ENCODE results near the gene MICU1. TPM values are rescaled to one million over a fixed set of nuclear protein-coding genes. Genes with fewer than 3 reads are reported as not detected.

The MICU1 gene
- total and polyA plus RNA-seq, 2 donors (not counting 3 experiments of a cell fraction or from before 2014, with no cell fraction given): 27.5 to 48.0 TPM

DNA sequence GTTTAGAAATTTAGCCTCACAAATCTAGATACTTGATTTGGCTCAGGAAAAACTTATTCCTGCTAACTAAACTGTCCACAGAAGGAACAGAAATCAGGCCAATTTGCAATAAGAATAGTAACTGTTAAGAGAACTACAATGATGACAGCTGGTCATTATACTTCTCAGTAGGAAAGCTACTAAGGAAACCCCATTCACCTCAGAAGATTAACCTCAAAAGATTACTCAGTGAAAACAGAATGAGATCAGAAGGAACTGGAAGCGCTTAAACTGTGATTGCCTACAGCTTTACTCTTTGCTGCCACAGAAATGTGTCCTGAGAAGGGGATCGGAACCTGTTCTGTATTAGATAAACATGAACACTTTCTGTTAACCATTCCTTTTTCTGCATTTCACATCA is 246.8 kb downstream of the MICU1 start:
- Histone ChIP-seq H3K36me3 (ENCODE audit: control insufficient read depth in 2 of 2, extremely low read depth in 1 of 2, insufficient read depth in 2 of 2, low read length in 2 of 2) (no peaks in the 10 kb centered on the region), H3K9me3 (replicated peaks; ENCODE audit: control insufficient read depth, insufficient read depth, low read length) (no peaks in the 10 kb centered on the region), H3K9me1 (replicated peaks; ENCODE audit: control insufficient read depth, extremely low read depth, insufficient read depth, low read length) (no peaks in the 10 kb centered on the region), H3K4me2 (ENCODE audit: insufficient read depth, low read length) (no peak overlapping the region), H3K9ac (replicated peaks; ENCODE audit: extremely low read depth, insufficient read depth, low read length) (no peak overlapping the region), H3K79me2 (ENCODE audit: control insufficient read depth, insufficient read depth, low read length) (no peaks in the 10 kb centered on the region), H2AFZ (ENCODE audit: low read depth, low read length) (no peak overlapping the region), H4K20me1 (replicated peaks; ENCODE audit: control insufficient read depth, extremely low read depth, insufficient read depth, low read length) (no peaks in the 10 kb centered on the region), H3K4me3 (replicated peaks in 1 of 3; ENCODE audit: insufficient read depth in 1 of 3, low read depth in 1 of 3, low read length in 3 of 3) (no peak overlapping the region), H3K27ac (ENCODE audit: insufficient read depth, low read depth, low read length) (no peak overlapping the region), H3K27me3 (ENCODE audit: control insufficient read depth in 2 of 2, insufficient read depth in 2 of 2, low read length in 2 of 2) (no peaks in the 10 kb centered on the region), H3K4me1 (ENCODE audit: control insufficient read depth, extremely low read depth, insufficient read depth, low read length) (no peaks in the 10 kb centered on the region)
- TF ChIP-seq GATA2 (IDR thresholded peaks at IDR 0.05; ENCODE audit: insufficient read depth, insufficient read length, low read depth, low read length): no peak
- TF ChIP-seq EZH2 (IDR thresholded peaks at IDR 0.05; ENCODE audit: borderline replicate concordance, low read depth, low read length, severe bottlenecking): no peak
- TF ChIP-seq, protein P1, sequence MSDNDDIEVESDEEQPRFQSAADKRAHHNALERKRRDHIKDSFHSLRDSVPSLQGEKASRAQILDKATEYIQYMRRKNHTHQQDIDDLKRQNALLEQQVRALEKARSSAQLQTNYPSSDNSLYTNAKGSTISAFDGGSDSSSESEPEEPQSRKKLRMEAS (IDR thresholded peaks at IDR 0.05; ENCODE audit: insufficient read depth, insufficient read length): no peak
- TF ChIP-seq MYC (IDR thresholded peaks at IDR 0.05; ENCODE audit: low read depth, low read length): no peak
- no peak for TF ChIP-seq POLR2AphosphoS5 (IDR thresholded peaks at IDR 0.05; ENCODE audit: insufficient read depth, low read depth, low read length)
- no peak for TF ChIP-seq FOS (IDR thresholded peaks at IDR 0.05; ENCODE audit: borderline replicate concordance, insufficient read depth, low read length)
- TF ChIP-seq JUN (IDR thresholded peaks at IDR 0.05; ENCODE audit: borderline replicate concordance, insufficient read depth, insufficient read length, low read depth): no peak
- no peak for TF ChIP-seq POLR2A (IDR thresholded peaks at IDR 0.05; ENCODE audit: low read depth, low read length)
- TF ChIP-seq, protein P2, sequence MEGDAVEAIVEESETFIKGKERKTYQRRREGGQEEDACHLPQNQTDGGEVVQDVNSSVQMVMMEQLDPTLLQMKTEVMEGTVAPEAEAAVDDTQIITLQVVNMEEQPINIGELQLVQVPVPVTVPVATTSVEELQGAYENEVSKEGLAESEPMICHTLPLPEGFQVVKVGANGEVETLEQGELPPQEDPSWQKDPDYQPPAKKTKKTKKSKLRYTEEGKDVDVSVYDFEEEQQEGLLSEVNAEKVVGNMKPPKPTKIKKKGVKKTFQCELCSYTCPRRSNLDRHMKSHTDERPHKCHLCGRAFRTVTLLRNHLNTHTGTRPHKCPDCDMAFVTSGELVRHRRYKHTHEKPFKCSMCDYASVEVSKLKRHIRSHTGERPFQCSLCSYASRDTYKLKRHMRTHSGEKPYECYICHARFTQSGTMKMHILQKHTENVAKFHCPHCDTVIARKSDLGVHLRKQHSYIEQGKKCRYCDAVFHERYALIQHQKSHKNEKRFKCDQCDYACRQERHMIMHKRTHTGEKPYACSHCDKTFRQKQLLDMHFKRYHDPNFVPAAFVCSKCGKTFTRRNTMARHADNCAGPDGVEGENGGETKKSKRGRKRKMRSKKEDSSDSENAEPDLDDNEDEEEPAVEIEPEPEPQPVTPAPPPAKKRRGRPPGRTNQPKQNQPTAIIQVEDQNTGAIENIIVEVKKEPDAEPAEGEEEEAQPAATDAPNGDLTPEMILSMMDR (IDR thresholded peaks at IDR 0.05; ENCODE audit: extremely low read depth in 1 of 2, insufficient read depth in 1 of 2, low read depth in 1 of 2, low read length in 2 of 2): no peak
- ChIA-PET POLR2A (no interaction called here), CTCF (interaction anchor here (0.6 to 1.4 kb wide), 3 partner anchors 10 to 53 kb away, joined by 3 to 4 read pairs (median 4); no protein-coding TSS in a partner anchor)
- FAIRE-seq (no peak), DNase-seq (ENCODE audit: low read depth, low spot score) (no peak)
- intact Hi-C loops (cut with micrococcal nuclease): no loop called here
- dilution Hi-C loops (cut with MboI; ENCODE audit: extremely low pct_ligation_motif_present, low sequenced_read_pairs): no loop called here
- no TSS peak for BruUV-seq (replicated peaks)

Data from endothelial cell of umbilical vein (primary cell).